ENCODE measurements around the gene PLCB1.

GRCh38 chr20:8353512-8353911 is 221.4 kb downstream of the PLCB1 start:
- TF ChIP-seq CTCF (IDR thresholded peaks at IDR 0.05) (no peak), ATF2 (CRISPR knock-in tag; IDR thresholded peaks at IDR 0.05; ENCODE audit: borderline replicate concordance, low read depth) (no peak), E2F1 (CRISPR knock-in tag; IDR thresholded peaks at IDR 0.05) (no peak), ZNF232 (CRISPR knock-in tag; IDR thresholded peaks at IDR 0.05) (no peak)

Measured in WTC11 (cell line).